Measurements from ENCODE around the gene LGALS7. TPM values are rescaled to one million over a fixed set of nuclear protein-coding genes. Genes with fewer than 3 reads are reported as not detected.
A peak's percentile ranks its signal among the peaks of the same experiment; 100 is the strongest.

LGALS7 gene
- total RNA-seq, 1 donor from 2014 or later, result not detected

DNA sequence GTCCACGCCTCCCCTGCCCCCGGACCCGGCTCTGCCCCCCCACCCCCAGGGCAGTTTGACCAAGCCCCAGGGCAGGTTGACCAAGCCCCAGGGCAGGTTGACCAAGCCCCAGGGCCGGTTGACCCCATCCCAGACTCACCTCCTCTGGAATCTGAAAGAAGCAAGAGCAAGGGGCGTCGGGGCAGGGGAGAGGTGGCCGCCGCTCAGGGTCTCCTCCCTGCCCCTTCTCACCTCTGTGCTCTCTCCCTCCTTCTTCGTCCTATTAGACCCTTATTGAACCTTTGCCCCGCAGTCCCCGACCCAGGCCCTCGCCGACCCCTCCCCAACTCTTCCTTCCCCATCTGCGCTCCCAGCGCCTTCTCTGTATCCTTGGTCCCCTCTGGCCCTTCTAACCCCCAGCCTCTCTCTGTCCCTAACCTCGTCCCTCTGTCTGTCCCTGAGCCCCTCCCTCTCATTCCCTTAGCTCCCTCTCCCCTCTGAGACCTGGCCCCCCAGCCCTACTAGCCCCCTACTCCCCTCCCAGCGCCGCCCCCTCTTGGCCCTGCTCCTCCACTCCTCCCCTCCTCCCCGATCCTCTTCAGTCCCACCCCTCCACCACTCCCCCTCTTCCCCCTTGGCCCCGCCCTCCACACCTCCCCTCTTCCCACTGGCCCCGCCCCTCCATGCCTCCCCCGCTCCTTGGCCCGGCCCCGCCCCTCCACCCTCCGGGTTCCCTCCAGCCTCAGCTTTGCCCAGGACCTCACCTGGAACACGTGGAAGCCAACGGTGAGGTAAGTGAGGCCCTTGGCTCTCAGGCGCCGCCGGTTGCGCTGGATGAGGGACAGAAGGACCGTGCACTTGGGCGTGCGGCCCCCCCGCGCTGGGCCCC, 36.7 kb downstream of the LGALS7 start:
- Histone ChIP-seq H2AFZ (ENCODE audit: low read depth, low read length) (no peak overlapping the region), H4K20me1 (ENCODE audit: insufficient read depth, low read length) (peaks cover 34% of the 10 kb centered on the region)
- H3K4me3 Mint-ChIP-seq (ENCODE audit: unreplicated experiment), result peak overlapping the region; percentile 68

DNA sequence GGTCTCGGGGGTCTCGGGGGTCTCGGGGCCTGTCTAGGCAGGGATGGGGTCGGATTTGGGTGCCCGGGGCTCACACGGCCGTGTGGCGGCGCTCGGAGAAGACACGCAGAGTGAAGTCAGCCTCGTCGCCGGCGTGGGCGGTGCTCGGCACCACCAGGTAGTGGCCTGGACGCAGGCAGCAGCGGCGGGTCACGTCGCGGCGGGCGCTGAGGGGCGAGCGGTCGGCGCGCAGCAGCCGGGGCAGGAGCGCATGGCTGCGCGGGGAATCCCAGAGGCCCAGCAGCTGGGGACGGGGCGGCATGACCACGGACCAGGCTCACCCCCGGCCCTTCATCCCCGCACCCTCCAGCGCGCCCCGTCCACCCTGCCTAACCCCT, 37.3 kb downstream of the LGALS7 start:
- H3K4me2 ChIP-seq (ENCODE audit: low read length), result peak overlapping the region; percentile 67
- no peaks in the 10 kb centered on the region for H3K27me3 ChIP-seq (ENCODE audit: insufficient read depth, low read length)
- Mint-ChIP-seq H3K36me3 (ENCODE audit: low read depth, unreplicated experiment) (peaks cover 8% of the 10 kb centered on the region), H3K4me3 (ENCODE audit: unreplicated experiment) (no peak overlapping the region), H3K9me3 (ENCODE audit: unreplicated experiment) (peaks cover 4% of the 10 kb centered on the region), H3K27ac (ENCODE audit: unreplicated experiment) (no peak overlapping the region), H3K4me1 (ENCODE audit: low read depth, unreplicated experiment) (peaks cover 1% of the 10 kb centered on the region), H3K27me3 (ENCODE audit: low read depth, unreplicated experiment) (peaks cover 5% of the 10 kb centered on the region)
- DNase-seq (ENCODE audit: low read depth) (no peak), FAIRE-seq (no peak)
- no peak overlapping the region for H3K4me3 ChIP-seq (ENCODE audit: insufficient read depth, low read depth, low read length)
- H3K9me3 ChIP-seq (ENCODE audit: insufficient read depth, low read depth, low read length), result no peaks in the 10 kb centered on the region
- peaks cover 39% of the 10 kb centered on the region for H4K20me1 ChIP-seq (ENCODE audit: insufficient read depth, low read length)
- H3K9ac ChIP-seq (ENCODE audit: low read length), result no peak overlapping the region
- no peak overlapping the region for H2AFZ ChIP-seq (ENCODE audit: low read depth, low read length)
- no peaks in the 10 kb centered on the region for H3K79me2 ChIP-seq (ENCODE audit: insufficient read depth, low read length)
- peaks cover 24% of the 10 kb centered on the region for H3K4me1 ChIP-seq (ENCODE audit: insufficient read depth, low read length)
- peaks cover 11% of the 10 kb centered on the region for H3K36me3 ChIP-seq (ENCODE audit: insufficient read depth, low read length)
- TF ChIP-seq, protein P1, sequence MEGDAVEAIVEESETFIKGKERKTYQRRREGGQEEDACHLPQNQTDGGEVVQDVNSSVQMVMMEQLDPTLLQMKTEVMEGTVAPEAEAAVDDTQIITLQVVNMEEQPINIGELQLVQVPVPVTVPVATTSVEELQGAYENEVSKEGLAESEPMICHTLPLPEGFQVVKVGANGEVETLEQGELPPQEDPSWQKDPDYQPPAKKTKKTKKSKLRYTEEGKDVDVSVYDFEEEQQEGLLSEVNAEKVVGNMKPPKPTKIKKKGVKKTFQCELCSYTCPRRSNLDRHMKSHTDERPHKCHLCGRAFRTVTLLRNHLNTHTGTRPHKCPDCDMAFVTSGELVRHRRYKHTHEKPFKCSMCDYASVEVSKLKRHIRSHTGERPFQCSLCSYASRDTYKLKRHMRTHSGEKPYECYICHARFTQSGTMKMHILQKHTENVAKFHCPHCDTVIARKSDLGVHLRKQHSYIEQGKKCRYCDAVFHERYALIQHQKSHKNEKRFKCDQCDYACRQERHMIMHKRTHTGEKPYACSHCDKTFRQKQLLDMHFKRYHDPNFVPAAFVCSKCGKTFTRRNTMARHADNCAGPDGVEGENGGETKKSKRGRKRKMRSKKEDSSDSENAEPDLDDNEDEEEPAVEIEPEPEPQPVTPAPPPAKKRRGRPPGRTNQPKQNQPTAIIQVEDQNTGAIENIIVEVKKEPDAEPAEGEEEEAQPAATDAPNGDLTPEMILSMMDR (IDR thresholded peaks at IDR 0.05; ENCODE audit: insufficient read depth, low read depth, low read length), result no peak
- H3K27ac ChIP-seq (ENCODE audit: low read depth, low read length), result no peak overlapping the region

More for the DNA sequence above, 36.7 kb downstream of the LGALS7 start:
- peaks cover 4% of the 10 kb centered on the region for H3K9me3 Mint-ChIP-seq (ENCODE audit: unreplicated experiment)
- no peaks in the 10 kb centered on the region for H3K79me2 ChIP-seq (ENCODE audit: insufficient read depth, low read length)
- peaks cover 5% of the 10 kb centered on the region for H3K27me3 Mint-ChIP-seq (ENCODE audit: low read depth, unreplicated experiment)
- no peak overlapping the region for H3K9ac ChIP-seq (ENCODE audit: low read length)
- H3K4me2 ChIP-seq (ENCODE audit: low read length), result peak overlapping the region; percentile 67
- H3K27me3 ChIP-seq (ENCODE audit: insufficient read depth, low read length), result no peaks in the 10 kb centered on the region
- no peak overlapping the region for H3K4me3 ChIP-seq (ENCODE audit: insufficient read depth, low read depth, low read length)
- DNase-seq (ENCODE audit: low read depth) (no peak), FAIRE-seq (no peak)
- H3K4me1 ChIP-seq (ENCODE audit: insufficient read depth, low read length), result peaks cover 24% of the 10 kb centered on the region
- no peak overlapping the region for H3K27ac ChIP-seq (ENCODE audit: low read depth, low read length)
- TF ChIP-seq, protein P1 (IDR thresholded peaks at IDR 0.05; ENCODE audit: insufficient read depth, low read depth, low read length), result no peak
- H3K9me3 ChIP-seq (ENCODE audit: insufficient read depth, low read depth, low read length), result no peaks in the 10 kb centered on the region
- H3K4me1 Mint-ChIP-seq (ENCODE audit: low read depth, unreplicated experiment), result peaks cover 1% of the 10 kb centered on the region
- no peak overlapping the region for H3K27ac Mint-ChIP-seq (ENCODE audit: unreplicated experiment)
- peaks cover 5% of the 10 kb centered on the region for H3K36me3 Mint-ChIP-seq (ENCODE audit: low read depth, unreplicated experiment)
- H3K36me3 ChIP-seq (ENCODE audit: insufficient read depth, low read length), result peaks cover 5% of the 10 kb centered on the region

DNA sequence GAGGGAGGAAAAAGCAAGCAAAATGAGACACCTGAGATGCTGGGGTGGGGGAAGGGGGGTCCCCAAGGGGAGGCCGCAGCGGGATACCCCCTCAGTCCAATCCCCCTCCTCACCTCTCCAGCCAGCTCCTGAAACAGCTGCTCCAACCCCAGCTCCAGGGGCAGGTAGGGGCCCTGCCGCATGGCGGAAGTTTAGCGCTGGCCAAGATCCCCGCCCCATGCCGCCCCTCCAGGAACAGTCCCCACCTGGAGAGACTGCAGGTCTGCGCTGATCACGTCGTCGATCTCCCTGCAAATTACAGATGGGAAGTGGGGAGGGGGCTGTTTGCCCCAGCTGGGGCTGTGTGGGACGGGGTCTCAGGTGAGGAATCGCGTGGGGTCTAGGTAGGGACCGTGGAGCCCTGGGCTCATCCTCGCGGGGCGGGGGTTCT, 38.0 kb downstream of the LGALS7 start:
- H3K27ac ChIP-seq (ENCODE audit: low read depth, low read length), result no peak overlapping the region
- Mint-ChIP-seq H3K27ac (ENCODE audit: unreplicated experiment) (peak overlapping the region; percentile 26), H3K36me3 (ENCODE audit: low read depth, unreplicated experiment) (peaks cover 13% of the 10 kb centered on the region), H3K27me3 (ENCODE audit: low read depth, unreplicated experiment) (peaks cover 5% of the 10 kb centered on the region), H3K4me1 (ENCODE audit: low read depth, unreplicated experiment) (peaks cover 1% of the 10 kb centered on the region), H3K4me3 (ENCODE audit: unreplicated experiment) (peak overlapping the region; percentile 11), H3K9me3 (ENCODE audit: unreplicated experiment) (peaks cover 4% of the 10 kb centered on the region)
- H3K4me1 ChIP-seq (ENCODE audit: insufficient read depth, low read length), result peaks cover 24% of the 10 kb centered on the region
- H3K79me2 ChIP-seq (ENCODE audit: insufficient read depth, low read length), result peaks cover 5% of the 10 kb centered on the region
- TF ChIP-seq, protein P1 (IDR thresholded peaks at IDR 0.05; ENCODE audit: insufficient read depth, low read depth, low read length), result no peak
- no peak for TF ChIP-seq EZH2 (IDR thresholded peaks at IDR 0.05; ENCODE audit: insufficient read depth, low read length)
- H4K20me1 ChIP-seq (ENCODE audit: insufficient read depth, low read length), result peaks cover 45% of the 10 kb centered on the region
- H3K9me3 ChIP-seq (ENCODE audit: insufficient read depth, low read depth, low read length), result no peaks in the 10 kb centered on the region
- DNase-seq (ENCODE audit: low read depth), result no peak
- no peaks in the 10 kb centered on the region for H3K27me3 ChIP-seq (ENCODE audit: insufficient read depth, low read length)
- no peak overlapping the region for H3K9ac ChIP-seq (ENCODE audit: low read length)
- peaks cover 17% of the 10 kb centered on the region for H3K36me3 ChIP-seq (ENCODE audit: insufficient read depth, low read length)
- H3K4me3 ChIP-seq (ENCODE audit: insufficient read depth, low read depth, low read length), result no peak overlapping the region
- FAIRE-seq, result no peak
- H3K4me2 ChIP-seq (ENCODE audit: low read length), result peak overlapping the region; percentile 64
- no peak overlapping the region for H2AFZ ChIP-seq (ENCODE audit: low read depth, low read length)

Measured in astrocyte (in vitro differentiated cells and primary cell).